Peyer's patch (tissue), 4 donors: ENCODE data around the gene HAUS1. TPM values are rescaled to one million over a fixed set of nuclear protein-coding genes. Genes with fewer than 3 reads are reported as not detected.
"Not testable (repeated sequence)": the region's sequence is repeated elsewhere in the genome, so short reads cannot be mapped to it uniquely, and the experiment has no call there.

Source experiments
- DNase-seq, 3 donors: peaks; one replicate each; pipeline ENCODE4 v3.0.0-alpha.2; 2017 to 2019
- H3K27ac ChIP-seq, 4 donors: fragments of 200-600 bp; sonication (generic); one replicate each; pipeline ENCODE4 v1.5.1; 2016 to 2019
- H3K27me3 ChIP-seq, 2 donors: fragments of 200-600 bp; sonication (generic); one replicate each; pipeline ENCODE4 v1.5.1; 2019
- H3K36me3 ChIP-seq, 3 donors: fragments of 200-600 bp; sonication (generic); one replicate each; pipeline ENCODE4 v1.5.1; 2016 to 2019
- H3K4me1 ChIP-seq, 4 donors: fragments of 200-600 bp; sonication (generic); one replicate each; pipeline ENCODE4 v1.5.1; 2016 to 2019
- H3K4me3 ChIP-seq, 4 donors: fragments of 200-600 bp; sonication (generic); 1 replicate in 3 of 4; 2 replicates in 1 of 4; pipeline ENCODE4 v1.5.1; 2016 to 2019; ENCODE audit warnings: mild to moderate bottlenecking in 1 of 4
- H3K9me3 ChIP-seq, 4 donors: fragments of 200-600 bp; sonication (generic); one replicate each; pipeline ENCODE4 v1.5.1; 2016 to 2019; ENCODE audit warnings: mild to moderate bottlenecking in 1 of 4
- POLR2A ChIP-seq, 2 donors: fragments of 450-650 bp; IDR thresholded peaks; one replicate each; pipeline ENCODE4 v1.5.1; 2017; ENCODE audit warnings: antibody characterized with exemption in 2 of 2, mild to moderate bottlenecking in 2 of 2, moderate library complexity in 2 of 2
- total RNA-seq, 4 donors: library from RNA; depleted of rRNA; stranded (reverse); fragments of >200 nt; gene quantifications; one replicate each; pipeline ENCODE4 v1.1.0, GENCODE V29; 2016
- TF ChIP-seq, protein P1 (sequence below), 6 experiments: fragments of 450-650 bp in 4 of 6; fragments of 200-600 bp in 2 of 6; sonication (generic) in 1 of 6; IDR thresholded peaks; one replicate each; pipeline ENCODE4 v1.5.1; 2017 to 2019; ENCODE audit warnings: antibody characterized with exemption in 6 of 6, mild to moderate bottlenecking in 3 of 6, moderate library complexity in 1 of 6

Gene HAUS1
- total RNA-seq, 4 donors from 2014 or later, result 24.1 to 54.8 (median 37.3) TPM

DNA sequence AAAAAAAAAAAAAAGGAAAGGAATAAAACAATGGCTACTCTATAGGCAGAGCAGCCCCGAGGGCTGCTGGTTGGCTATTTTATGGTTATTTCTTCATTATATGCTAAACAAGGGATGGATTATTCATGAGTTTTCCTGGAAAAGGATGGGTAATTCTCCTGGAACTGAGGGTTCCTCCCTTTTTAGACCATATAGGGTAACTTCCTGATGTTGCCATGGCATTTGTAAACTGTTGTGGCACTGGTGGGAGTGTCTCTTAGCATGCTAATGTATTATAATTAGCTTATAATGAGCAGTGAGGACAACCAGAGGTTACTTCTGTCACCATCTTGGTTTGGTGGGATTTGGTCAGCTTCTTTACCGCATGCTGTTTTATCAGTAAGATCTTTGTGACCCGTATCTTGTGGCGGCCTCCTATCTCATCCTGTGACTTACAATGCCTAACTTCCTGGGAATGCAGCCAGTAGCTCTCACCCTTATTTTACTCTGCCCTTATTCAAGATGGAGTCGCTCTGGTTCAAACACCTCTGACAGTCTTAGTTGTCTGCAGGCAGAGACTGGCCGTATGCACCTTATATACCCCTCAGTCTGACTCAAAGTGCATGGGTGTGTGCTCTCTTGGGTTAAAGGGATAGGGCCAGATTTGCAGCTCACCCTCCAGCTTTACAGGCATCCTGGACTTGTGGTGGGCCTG, 57.7 kb downstream of the HAUS1 start:
- no peaks in the 10 kb centered on the region for H3K4me1 ChIP-seq
- no peak overlapping the region for H3K4me3 ChIP-seq
- TF ChIP-seq, protein P1, sequence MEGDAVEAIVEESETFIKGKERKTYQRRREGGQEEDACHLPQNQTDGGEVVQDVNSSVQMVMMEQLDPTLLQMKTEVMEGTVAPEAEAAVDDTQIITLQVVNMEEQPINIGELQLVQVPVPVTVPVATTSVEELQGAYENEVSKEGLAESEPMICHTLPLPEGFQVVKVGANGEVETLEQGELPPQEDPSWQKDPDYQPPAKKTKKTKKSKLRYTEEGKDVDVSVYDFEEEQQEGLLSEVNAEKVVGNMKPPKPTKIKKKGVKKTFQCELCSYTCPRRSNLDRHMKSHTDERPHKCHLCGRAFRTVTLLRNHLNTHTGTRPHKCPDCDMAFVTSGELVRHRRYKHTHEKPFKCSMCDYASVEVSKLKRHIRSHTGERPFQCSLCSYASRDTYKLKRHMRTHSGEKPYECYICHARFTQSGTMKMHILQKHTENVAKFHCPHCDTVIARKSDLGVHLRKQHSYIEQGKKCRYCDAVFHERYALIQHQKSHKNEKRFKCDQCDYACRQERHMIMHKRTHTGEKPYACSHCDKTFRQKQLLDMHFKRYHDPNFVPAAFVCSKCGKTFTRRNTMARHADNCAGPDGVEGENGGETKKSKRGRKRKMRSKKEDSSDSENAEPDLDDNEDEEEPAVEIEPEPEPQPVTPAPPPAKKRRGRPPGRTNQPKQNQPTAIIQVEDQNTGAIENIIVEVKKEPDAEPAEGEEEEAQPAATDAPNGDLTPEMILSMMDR (IDR thresholded peaks at IDR 0.05), result no peak
- TF ChIP-seq POLR2A (IDR thresholded peaks at IDR 0.05), result no peak
- no peak for DNase-seq
- H3K27me3 ChIP-seq, result no peaks in the 10 kb centered on the region
- H3K27ac ChIP-seq, result no peak overlapping the region
- H3K9me3 ChIP-seq, result no peaks in the 10 kb centered on the region
- no peaks in the 10 kb centered on the region for H3K36me3 ChIP-seq

DNA sequence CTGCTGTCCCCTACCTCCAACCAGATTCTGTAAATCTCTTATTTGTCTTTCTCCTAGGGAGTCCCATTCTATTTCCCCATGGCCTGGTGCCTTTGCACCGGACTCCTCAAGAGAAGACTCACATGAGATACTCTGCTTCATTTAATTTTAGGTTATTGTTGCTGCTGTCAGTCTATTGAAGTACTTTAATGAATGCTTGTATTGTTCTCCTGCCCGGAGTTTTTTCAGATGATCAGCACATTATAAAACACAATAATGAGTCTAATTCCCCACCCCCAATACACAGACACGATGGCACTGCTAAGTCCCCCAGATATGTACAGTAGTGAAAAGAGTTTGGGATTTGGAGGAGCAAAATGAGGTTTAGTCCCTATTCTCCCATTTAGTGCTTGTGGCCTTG, 58.9 kb downstream of the HAUS1 start:
- TF ChIP-seq, protein P1 (IDR thresholded peaks at IDR 0.05), result no peak

DNA sequence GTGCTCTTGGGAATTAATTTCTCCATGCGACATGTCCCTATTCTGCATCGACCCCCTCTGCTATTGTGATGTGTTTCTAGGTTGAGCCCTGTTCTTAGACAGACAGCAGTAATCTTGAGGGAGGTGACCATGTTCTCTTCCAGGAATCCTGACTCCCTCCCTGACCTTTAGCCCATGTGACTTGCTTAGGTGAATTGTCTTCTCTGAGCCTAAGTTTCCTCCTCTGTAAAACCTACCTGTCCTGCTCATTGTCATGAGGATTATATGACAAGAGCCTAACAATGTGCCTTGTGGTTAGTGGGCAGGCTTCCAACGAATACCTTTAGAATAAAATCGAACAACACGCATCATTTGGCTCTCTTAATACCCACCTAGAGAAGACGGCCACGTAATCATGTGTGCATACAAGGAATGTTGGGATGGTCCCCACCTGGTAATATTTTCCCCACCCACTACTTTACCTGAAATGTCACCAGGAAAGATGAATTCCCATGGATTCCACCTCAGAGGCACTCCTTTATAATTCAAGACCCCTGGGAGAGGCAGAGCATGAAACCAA, 59.8 kb downstream of the HAUS1 start:
- Histone ChIP-seq H3K4me3 (no peak overlapping the region), H3K36me3 (no peaks in the 10 kb centered on the region), H3K27me3 (no peaks in the 10 kb centered on the region), H3K27ac (no peak overlapping the region), H3K9me3 (no peaks in the 10 kb centered on the region), H3K4me1 (no peaks in the 10 kb centered on the region)
- TF ChIP-seq, protein P1 (IDR thresholded peaks at IDR 0.05), result no peak
- no peak for TF ChIP-seq POLR2A (IDR thresholded peaks at IDR 0.05)
- DNase-seq, result no peak

More for the DNA sequence above, 58.9 kb downstream of the HAUS1 start:
- no peaks in the 10 kb centered on the region for H3K4me1 ChIP-seq
- no peaks in the 10 kb centered on the region for H3K27me3 ChIP-seq
- DNase-seq, result no peak
- H3K36me3 ChIP-seq, result no peaks in the 10 kb centered on the region
- H3K9me3 ChIP-seq, result no peaks in the 10 kb centered on the region
- no peak overlapping the region for H3K4me3 ChIP-seq
- H3K27ac ChIP-seq, result no peak overlapping the region

- not testable (repeated sequence) for H3K27me3 ChIP-seq, H3K36me3 ChIP-seq, H3K4me1 ChIP-seq, H3K9me3 ChIP-seq, H3K4me3 ChIP-seq, H3K27ac ChIP-seq, DNase-seq
These were observed 60.3 kb downstream of the HAUS1 start for GRCh38 chr18:46164502-46164901.

- TF ChIP-seq, protein P1 (IDR thresholded peaks at IDR 0.05), result no peak
- TF ChIP-seq POLR2A (IDR thresholded peaks at IDR 0.05), result no peak
- Histone ChIP-seq H3K27me3 (no peaks in the 10 kb centered on the region), H3K4me3 (no peak overlapping the region), H3K27ac (no peak overlapping the region), H3K9me3 (no peaks in the 10 kb centered on the region), H3K4me1 (no peaks in the 10 kb centered on the region), H3K36me3 (no peaks in the 10 kb centered on the region)
- DNase-seq, result no peak
These were observed 60.7 kb downstream of the HAUS1 start for GRCh38 chr18:46164920-46165319.

- Histone ChIP-seq H3K27me3 (no peaks in the 10 kb centered on the region), H3K36me3 (no peaks in the 10 kb centered on the region), H3K4me1 (no peaks in the 10 kb centered on the region), H3K27ac (no peak overlapping the region), H3K9me3 (no peaks in the 10 kb centered on the region), H3K4me3 (no peak overlapping the region)
- DNase-seq, result no peak
- TF ChIP-seq, protein P1 (IDR thresholded peaks at IDR 0.05), result no peak
- no peak for TF ChIP-seq POLR2A (IDR thresholded peaks at IDR 0.05)
These were observed 62.2 kb downstream of the HAUS1 start for GRCh38 chr18:46166261-46166970.
